Measurements from ENCODE around the gene ARPC1A. TPM values are rescaled to one million over a fixed set of nuclear protein-coding genes. Genes with fewer than 3 reads are reported as not detected.
"Not testable (repeated sequence)": the region's sequence is repeated elsewhere in the genome, so short reads cannot be mapped to it uniquely, and the experiment has no call there.

The ARPC1A gene
- total RNA-seq, result 135 and 140 TPM in 2 replicates
- long read RNA-seq, transcript ARPC1A-201 (10 exons, 1,565 nt), result major isoform, 877 of 915 reads
- long read RNA-seq, partial matches to known transcripts, result 8 of 915 reads
- long read RNA-seq, other reads (novel, unspliced or antisense), result 30 of 915 reads

- DNase-seq (ENCODE audit: low spot score, unreplicated experiment), result peak; percentile 91
- H3K27me3 Mint-ChIP-seq, result no peaks in the 10 kb centered on the region
- TF ChIP-seq, protein P1, sequence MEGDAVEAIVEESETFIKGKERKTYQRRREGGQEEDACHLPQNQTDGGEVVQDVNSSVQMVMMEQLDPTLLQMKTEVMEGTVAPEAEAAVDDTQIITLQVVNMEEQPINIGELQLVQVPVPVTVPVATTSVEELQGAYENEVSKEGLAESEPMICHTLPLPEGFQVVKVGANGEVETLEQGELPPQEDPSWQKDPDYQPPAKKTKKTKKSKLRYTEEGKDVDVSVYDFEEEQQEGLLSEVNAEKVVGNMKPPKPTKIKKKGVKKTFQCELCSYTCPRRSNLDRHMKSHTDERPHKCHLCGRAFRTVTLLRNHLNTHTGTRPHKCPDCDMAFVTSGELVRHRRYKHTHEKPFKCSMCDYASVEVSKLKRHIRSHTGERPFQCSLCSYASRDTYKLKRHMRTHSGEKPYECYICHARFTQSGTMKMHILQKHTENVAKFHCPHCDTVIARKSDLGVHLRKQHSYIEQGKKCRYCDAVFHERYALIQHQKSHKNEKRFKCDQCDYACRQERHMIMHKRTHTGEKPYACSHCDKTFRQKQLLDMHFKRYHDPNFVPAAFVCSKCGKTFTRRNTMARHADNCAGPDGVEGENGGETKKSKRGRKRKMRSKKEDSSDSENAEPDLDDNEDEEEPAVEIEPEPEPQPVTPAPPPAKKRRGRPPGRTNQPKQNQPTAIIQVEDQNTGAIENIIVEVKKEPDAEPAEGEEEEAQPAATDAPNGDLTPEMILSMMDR (IDR thresholded peaks at IDR 0.05; ENCODE audit: unreplicated experiment), result peak; percentile 51
- H3K9me3 Mint-ChIP-seq (ENCODE audit: low read depth), result no peaks in the 10 kb centered on the region
- H3K36me3 Mint-ChIP-seq (ENCODE audit: insufficient read depth), result no peaks in the 10 kb centered on the region
- peak within 1 kb of the TSS; percentile 92 for H3K4me3 Mint-ChIP-seq (ENCODE audit: low read depth)
- H3K4me1 Mint-ChIP-seq (ENCODE audit: low read depth), result peaks cover 11% of the 10 kb centered on the region
- peak within 1 kb of the TSS; percentile 84 for H3K27ac Mint-ChIP-seq
Observed at GRCh38 chr7:99325592-99326407, at the start of gene ARPC1A. ARPC1A (plus strand) TSS chr7:99325898; CDS start chr7:99333354, 7,456 bp downstream.

- Mint-ChIP-seq H3K27me3 (peaks cover 9% of the 10 kb centered on the region), H3K9me3 (ENCODE audit: low read depth) (no peaks in the 10 kb centered on the region), H3K4me3 (ENCODE audit: low read depth) (no peak overlapping the region), H3K4me1 (ENCODE audit: low read depth) (no peaks in the 10 kb centered on the region), H3K36me3 (ENCODE audit: insufficient read depth) (no peaks in the 10 kb centered on the region), H3K27ac (no peak overlapping the region)
- TF ChIP-seq, protein P1 (IDR thresholded peaks at IDR 0.05; ENCODE audit: unreplicated experiment), result no peak
- no peak for DNase-seq (ENCODE audit: low spot score, unreplicated experiment)
Observed at GRCh38 chr7:99278180-99278579, 47.5 kb upstream of the ARPC1A start.

DNA sequence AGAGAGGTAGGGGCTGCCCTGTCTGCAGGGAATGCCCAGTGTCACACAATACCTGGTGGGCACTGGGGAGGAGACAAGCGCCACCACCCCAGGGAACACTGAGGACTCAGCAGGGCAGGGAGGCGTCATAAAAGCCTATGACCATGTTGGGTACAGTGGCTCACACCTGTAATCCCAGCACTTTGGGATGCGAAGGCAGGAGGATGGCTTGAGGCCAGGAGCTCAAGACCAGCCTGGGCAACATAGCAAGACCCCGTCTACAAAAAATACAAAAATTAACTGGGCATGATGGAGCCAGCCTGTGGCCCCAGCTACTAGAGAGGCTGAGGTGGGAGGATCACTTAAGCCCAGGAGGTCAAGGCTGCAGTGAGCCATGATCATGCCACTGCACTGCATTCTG, 41.5 kb upstream of the ARPC1A start:
- not testable (repeated sequence) for DNase-seq (ENCODE audit: low spot score, unreplicated experiment); H3K27ac Mint-ChIP-seq; H3K4me1 Mint-ChIP-seq (ENCODE audit: low read depth); H3K4me3 Mint-ChIP-seq (ENCODE audit: low read depth); H3K36me3 Mint-ChIP-seq (ENCODE audit: insufficient read depth); H3K9me3 Mint-ChIP-seq (ENCODE audit: low read depth); H3K27me3 Mint-ChIP-seq

DNA sequence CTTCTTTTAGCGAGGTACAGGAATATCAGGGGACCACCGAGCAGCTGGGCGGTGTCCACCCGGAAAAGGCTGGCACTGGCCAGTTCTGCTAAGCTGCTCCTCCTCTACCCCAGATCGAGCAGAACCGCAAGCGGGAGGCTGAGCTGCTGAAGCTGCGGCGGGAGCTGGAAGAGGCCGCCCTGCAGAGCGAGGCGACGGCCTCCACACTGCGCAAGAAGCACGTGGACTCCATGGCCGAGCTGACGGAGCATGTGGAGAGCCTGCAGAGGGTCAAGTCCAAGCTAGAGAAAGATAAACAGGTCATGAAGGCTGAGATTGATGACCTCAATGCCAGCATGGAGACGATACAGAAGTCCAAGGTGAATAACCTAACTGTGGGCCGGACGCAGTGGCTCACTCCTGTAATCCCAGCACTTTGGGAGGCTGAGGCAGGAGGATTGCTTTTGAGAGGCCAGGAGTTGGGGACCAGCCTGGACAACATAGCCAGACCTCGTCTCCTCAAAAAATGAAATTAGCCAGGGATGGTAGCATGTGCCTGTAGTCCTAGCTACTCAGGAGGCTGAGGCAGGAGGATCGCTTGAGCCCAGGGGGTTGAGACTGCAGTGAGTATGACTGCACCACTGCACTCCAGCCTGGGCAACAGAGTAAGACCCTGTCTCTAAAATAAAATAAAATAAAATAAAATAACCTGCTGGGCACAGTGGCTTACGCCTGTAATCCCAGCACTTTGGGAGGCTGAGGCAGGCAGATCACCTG, 37.7 kb upstream of the ARPC1A start:
- no peaks in the 10 kb centered on the region for H3K36me3 Mint-ChIP-seq (ENCODE audit: insufficient read depth)
- no peak for DNase-seq (ENCODE audit: low spot score, unreplicated experiment)
- peaks cover 12% of the 10 kb centered on the region for H3K4me1 Mint-ChIP-seq (ENCODE audit: low read depth)
- H3K27ac Mint-ChIP-seq, result no peak overlapping the region
- H3K4me3 Mint-ChIP-seq (ENCODE audit: low read depth), result no peak overlapping the region
- H3K9me3 Mint-ChIP-seq (ENCODE audit: low read depth), result no peaks in the 10 kb centered on the region
- TF ChIP-seq, protein P1 (IDR thresholded peaks at IDR 0.05; ENCODE audit: unreplicated experiment), result no peak
- peaks cover 6% of the 10 kb centered on the region for H3K27me3 Mint-ChIP-seq

DNA sequence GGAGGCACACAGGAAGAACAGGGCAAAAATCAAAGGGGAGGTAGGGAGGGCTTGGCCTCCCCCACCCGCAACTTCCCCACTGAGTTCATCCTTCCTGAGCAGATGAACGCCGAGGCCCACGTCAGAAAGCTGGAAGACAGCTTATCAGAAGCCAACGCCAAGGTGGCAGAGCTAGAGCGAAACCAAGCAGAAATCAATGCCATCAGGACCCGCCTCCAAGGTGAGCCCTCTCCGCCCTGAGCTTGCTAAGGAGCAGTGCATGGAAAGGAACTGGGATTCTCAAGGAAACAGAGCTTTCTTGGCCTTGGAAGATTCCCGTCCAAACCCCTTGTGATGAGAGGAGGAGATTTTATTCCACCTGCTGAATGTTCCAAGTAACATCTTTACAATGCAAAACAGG, 36.5 kb upstream of the ARPC1A start:
- Mint-ChIP-seq H3K27me3 (peaks cover 6% of the 10 kb centered on the region), H3K9me3 (ENCODE audit: low read depth) (no peaks in the 10 kb centered on the region), H3K4me3 (ENCODE audit: low read depth) (no peak overlapping the region), H3K36me3 (ENCODE audit: insufficient read depth) (no peaks in the 10 kb centered on the region), H3K27ac (peak overlapping the region; percentile 76), H3K4me1 (ENCODE audit: low read depth) (peaks cover 12% of the 10 kb centered on the region)
- DNase-seq (ENCODE audit: low spot score, unreplicated experiment), result no peak
- TF ChIP-seq, protein P1 (IDR thresholded peaks at IDR 0.05; ENCODE audit: unreplicated experiment), result no peak

DNA sequence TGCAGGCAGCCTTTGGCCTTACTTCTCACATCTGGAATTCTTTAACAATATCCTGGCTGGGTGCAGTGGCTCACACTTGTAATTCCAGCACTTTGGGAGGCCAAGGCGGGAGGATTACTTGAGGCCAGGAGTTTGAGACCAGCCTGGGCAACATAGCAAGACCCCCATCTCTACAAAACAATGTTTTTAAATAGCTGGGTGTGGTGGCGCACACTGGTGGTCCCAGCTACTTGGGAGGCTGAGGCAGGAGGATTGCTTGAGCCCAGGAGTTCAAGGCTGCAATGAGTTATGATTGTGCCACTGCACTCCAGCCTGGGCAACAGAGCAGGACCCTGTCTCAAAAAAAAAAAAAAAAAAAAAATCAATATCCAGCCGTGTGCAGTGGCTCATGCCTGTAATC, 35.5 kb upstream of the ARPC1A start:
- H3K9me3 Mint-ChIP-seq (ENCODE audit: low read depth); H3K27me3 Mint-ChIP-seq; DNase-seq (ENCODE audit: low spot score, unreplicated experiment); H3K36me3 Mint-ChIP-seq (ENCODE audit: insufficient read depth); H3K4me3 Mint-ChIP-seq (ENCODE audit: low read depth): not testable (repeated sequence)
- peaks cover 12% of the 10 kb centered on the region for H3K4me1 Mint-ChIP-seq (ENCODE audit: low read depth)
- peak overlapping the region; percentile 85 for H3K27ac Mint-ChIP-seq

Data from progenitor cell of endocrine pancreas (in vitro differentiated cells).